Renal pelvis (tissue), 4 donors: ENCODE data around the gene PML. TPM values are rescaled to one million over a fixed set of nuclear protein-coding genes. Genes with fewer than 3 reads are reported as not detected.
A peak's percentile ranks its signal among the peaks of the same experiment; 100 is the strongest.
"Not testable (repeated sequence)": the region's sequence is repeated elsewhere in the genome, so short reads cannot be mapped to it uniquely, and the experiment has no call there.

ENCODE experiments used
- DNase-seq: peaks from one replicate; pipeline ENCODE4 v3.0.0-alpha.2; 2013
- polyA plus RNA-seq, 3 donors: library from polyadenylated mRNA; unstranded; fragments of 120-200 nt; gene quantifications; one replicate each; pipeline ENCODE4 v1.2.1, GENCODE V29; 2013; ENCODE audit not compliant: insufficient read length in 3 of 3

PML gene
- polyA plus RNA-seq, 3 donors = 33.6 to 37.7 (median 34.8) TPM

DNA sequence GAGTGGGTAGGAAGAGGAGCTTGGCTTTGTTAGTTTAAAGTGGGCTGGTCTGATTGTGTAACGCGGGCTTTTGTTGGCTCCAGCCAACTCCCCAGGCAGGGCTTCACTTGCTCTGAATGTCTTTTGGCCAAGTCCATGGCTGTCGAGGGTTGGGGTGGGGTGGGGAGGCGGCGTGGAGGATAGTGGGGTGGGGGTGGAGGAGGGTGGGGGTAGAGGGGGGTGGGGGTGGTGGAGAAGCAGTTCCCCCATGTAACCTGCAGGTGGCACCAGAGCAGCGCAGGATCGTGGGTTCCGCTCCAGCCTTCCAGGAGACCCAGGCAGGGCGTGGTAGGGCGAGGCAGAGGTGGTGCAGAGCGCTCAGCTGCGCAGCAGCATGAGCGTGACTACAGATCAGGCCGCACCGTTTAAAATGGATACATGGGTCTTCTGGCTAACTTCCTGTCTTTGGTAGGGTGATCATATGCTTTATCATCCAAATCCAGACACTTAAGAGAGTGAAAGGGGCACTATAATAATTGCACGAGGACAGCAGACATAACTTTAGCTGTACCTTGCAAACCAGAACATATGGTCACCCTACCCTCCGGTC lies 59.5 kb downstream of the PML start:
- peak; percentile 57 for DNase-seq

DNA sequence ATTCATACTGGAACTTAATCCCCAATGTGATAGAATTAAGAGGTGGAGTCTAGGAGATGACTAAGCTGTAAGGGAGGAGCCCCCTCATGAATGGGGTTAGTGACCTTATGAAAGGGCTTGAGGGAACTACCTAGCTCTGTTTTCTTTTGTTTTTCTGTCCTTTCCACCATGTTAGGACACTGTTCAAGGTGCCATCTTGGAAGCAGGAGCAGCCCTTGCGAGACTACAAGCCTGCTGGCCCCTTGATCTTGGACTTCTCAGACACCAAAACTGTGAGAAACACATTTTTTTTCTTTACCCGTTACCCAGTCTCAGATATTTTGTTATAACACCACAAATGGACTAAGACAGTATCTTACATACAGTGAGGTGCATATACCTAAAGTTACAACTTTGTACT lies 61.3 kb downstream of the PML start:
- no peak for DNase-seq

DNA sequence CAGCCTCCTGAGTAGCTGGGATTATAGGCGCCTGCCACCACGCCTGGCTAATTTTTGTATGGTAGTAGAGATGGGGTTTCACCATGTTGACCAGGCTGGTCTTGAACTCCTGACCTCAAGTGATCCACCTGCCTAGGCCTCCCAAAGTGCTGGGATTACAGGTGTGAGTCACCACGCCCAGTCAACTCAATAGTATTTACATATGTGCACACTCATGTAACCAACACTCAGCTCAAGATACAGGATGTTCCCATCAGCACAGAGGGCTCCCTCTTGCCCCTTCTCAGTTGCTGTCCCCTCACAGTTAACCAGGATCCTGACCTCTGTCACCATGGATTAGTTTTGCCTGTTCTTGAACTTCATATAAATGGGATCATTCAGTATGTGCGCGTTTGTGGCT lies 61.8 kb downstream of the PML start:
- not testable (repeated sequence) for DNase-seq

DNA sequence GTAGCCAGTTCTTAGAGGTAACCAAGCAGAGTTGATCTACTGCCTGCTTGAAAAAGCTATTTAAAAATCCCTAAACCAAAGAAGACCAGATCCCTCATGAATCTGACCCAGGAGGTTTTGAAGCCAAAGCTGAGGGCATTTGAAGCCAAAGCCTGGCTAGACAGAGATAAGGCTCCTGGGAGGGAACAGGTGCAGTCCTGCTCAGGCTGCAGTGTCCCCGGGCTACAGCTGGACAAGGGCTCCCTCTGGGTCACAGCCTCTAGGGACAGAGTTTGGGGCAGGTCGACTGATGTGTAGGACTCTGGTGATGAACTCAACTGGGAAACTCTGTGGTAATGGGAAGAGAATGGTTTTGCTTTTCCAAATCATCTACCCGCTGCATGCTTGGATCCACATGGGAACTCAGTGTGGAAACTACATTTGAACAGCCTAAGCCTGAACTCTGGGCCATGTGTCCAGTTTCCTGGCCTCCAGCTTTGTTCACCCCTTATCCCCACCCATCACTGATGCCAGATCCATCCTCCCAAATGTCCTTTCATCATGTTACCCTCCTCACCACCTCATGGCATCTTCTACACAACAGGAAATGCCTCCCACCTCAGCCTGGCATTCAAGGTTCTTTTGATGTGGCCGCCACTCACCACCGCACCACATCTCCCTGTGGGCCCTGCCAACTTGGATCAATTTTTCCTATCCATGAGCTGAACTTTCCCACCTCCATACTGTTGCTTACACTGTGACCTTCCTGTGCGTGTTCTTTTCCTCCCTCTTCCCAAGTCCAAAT lies 64.7 kb downstream of the PML start:
- DNase-seq = not testable (repeated sequence)

DNA sequence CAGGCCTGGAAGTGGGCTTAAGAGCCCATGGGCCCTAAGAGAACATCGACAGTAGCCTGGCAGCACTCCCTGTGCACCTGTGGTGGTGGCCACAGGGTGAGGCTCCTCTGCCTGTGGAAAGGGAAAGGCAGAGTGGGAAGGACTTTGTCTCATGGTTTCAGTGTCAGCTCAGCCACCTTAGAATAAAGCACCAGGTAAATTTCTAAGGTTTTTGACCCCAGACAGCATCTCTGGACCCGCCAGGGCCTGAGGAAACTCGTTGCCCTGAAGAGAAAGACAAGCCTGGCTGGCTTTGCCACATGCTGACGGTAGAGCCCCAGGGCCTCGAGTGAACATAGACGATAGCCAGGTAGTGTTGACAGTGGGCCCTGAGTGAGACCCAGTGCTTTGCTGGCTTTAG lies 65.7 kb downstream of the PML start:
- no peak for DNase-seq

DNA sequence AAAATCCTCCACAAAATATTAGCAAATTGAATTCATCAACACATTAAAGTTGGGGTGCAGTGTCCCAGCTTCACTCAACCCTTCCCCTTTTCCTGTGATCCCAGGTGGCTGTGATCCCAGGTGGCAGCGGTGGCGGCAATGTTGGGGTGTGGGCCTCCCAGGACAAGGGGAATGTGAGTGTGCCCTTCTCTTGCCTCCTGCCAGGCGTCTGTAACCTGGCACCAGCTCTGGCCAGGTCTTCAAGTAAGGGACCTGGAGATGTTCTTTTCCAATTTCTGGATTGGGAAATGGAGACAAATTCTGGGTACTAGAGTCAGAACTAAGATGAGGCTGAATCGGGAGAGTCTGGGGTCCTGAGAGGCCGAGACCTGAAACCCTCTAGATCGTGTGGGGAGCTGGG lies 67.7 kb downstream of the PML start:
- DNase-seq = no peak

DNA sequence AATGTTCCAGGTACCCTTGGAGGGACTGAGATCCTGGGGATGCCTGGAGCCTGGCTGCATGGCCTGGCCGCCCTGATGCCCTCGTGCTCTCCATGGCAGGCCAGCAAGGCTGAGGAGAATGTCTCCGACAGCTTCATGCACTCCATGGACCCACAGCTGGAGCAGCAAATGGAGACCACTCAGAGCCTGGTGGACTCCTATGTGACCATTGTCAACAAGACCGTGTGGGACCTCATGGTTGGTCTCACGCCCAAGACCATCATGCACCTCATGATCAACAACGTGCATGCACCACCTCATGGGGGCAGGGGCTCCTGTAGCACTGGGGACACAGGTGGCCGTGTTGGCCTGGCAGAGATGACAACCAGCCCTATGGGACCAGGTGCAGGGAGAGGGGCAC lies 68.2 kb downstream of the PML start:
- DNase-seq = no peak

DNA sequence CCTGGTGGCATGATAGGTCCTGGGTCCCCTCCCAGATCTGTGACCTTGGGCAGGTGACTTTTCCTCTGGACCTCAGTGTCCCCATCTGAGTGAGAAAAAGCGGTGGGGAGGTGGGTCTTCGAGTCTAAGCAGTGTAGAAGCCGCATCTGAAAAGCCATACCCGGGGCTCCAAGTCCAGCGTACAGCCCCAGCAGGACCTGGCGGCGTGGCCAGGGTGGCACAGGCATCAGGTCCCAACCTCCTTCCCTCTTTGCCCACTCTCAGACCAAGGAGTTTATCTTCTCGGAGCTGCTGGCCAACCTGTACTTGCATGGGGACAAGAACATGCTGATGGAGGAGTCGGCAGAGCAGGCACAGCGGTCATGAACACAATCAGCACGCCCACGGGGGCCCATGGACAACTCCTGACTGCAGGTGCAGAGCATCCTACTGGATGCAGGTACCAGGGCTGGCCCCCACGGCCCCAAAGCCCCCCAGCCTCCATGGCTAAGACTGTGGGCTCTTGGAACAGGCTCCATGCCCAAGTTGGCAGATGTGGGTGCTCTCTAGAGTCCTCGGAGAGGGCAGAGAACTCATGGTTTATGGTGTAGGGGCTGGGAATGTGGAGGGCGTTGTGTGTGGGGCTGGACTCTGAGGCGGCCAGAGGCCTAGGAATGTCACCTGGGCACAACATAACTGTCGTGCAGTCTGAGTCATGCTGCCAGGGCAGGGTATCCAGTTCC lies 69.1 kb downstream of the PML start:
- not testable (repeated sequence) for DNase-seq

DNA sequence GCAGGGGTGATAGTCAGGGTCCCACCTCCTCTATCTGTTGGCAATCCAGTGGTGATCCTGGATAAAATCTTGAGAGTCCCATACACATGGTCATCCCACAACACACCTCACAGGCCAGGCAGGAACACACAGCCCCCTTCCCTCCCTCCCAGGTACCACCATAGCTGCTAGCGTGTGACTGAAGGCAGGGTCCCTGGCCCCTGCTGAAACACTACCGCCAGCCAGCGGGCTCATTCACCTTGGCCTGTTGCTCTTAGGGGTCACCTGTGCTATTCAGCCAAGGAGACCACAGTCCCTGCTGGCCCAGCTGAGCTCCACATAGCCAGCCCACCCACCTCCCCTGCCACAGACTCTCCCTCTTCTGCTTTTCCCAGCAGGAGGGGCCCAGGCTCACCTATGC lies 69.7 kb downstream of the PML start:
- DNase-seq = not testable (repeated sequence)

DNA sequence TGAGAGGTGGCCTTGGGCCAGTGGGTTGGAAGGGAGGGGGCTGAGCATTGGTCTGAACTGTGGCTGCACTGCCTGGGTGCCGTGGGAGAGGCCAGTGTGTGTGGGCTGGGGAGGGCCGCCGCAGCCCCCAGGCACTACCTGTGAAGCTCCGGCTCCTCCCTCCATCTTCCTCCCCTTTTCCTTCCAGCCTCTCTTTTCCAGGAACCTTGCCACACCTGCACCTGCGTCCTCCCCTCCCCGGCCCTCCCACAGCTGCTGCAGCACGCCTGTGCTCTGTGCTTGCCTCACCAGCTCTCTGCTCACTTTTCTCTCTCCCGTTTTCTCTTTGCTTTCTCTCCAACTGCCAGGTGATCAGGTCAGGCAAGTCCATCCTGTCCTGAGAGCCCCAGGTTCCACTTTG lies 70.3 kb downstream of the PML start:
- DNase-seq = not testable (repeated sequence)

DNA sequence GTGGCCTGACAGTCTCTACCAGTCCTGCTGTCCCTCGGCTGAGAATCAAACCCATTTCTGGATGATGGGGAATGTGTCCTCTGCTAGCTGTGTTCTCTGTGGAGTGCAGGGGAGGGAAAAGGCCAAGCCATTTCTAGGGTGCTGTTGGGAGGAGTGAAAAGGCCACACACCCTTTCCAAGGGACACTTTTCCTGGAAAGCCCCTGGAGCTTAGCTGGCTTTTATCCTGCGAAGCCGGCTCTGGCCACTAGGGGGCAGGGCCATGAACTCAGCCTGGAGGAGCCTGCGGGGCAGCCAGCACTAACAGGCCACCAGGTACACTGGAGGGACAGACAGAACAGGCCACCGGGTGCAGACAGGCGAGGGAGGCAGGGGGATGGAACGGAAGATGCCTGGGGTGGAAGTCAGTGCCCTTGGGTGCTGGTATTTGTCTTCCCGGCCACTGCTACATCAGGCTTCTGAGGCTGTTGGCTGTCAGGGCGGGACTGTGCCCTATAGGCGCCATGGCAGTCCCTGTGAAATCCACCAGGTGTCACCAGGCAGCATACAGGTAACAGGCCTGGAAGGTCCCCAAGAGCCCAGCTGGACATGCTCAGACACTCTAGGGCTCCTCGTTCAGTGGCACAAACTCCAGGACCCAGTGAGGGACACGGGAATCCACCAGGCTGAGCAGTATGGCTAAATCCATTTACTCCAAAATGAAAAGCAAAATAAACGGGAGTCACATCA lies 71.3 kb downstream of the PML start:
- not testable (repeated sequence) for DNase-seq

DNA sequence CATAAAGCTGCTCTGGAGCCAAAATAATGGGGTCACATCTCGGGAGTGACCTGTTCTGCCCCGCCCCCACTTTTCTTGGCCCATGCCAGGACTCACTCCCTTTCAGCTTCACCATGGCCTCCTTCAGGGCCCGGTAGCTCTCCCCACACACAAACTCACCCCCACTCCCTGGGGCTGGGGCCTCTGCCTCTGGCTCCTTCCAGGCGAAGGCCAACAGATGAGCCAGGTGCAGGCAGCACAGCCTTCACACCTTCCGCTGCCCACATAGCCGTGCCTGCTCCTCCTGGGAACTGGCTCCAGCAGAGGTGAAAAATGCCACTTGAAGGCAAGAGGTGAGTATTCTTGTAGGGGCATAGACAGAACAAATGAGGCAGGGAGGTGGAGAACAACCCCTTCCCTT lies 77.1 kb downstream of the PML start:
- not testable (repeated sequence) for DNase-seq

DNA sequence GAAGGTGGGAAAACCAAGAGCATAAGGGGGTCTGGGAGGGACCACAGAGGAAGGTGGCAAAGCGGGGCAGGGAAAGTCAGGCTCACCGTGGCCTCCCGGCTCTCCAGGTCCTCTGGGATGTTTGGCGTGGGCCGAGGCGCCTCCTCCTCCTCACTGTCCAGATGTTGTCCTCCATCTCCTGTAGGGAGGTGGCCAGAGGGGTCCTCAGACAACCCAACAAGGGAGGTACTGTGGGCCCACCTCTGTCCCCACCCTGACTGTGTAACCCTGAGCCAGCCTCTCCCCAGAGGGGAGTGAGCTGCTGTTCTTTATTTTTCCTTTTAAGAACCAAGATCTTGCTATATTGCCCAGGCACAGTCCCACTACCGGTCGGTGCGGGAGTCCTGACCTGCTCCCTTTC lies 77.6 kb downstream of the PML start:
- DNase-seq = not testable (repeated sequence)

DNA sequence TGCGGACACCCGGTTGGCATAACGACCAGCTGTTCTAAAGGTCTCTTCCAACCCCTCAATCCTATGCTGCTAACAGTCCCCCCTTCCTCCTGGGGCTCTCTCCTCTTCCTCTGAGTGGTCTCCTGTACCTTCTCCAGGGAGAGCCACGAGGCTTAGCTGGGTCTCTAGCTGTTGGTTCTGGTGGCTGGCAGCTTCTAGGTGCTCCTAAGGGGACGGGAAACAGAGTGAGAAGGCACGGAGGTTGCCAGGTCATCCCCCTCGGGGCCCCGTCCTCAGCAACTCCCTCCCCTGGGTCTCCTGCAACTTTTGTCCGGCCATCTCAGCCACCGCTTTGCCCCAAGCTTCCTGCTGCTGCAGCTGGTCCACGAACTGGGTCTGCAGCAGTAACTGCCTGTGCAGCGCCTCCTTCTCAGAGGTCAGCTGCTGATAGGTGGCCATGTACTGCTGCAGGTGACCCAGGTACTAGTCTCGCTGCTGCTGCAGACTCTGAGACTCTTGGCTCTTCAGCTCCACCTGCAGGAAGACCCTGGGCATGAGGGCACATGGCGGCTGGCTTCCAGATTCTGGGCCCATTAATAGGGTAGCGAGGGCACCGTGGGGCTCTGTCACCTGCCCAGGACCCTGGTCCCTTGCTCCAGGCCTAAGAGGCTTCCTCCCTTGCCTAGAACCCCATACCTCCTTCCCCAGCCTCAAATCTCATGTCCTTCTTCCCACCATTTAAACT lies 78.3 kb downstream of the PML start:
- not testable (repeated sequence) for DNase-seq

DNA sequence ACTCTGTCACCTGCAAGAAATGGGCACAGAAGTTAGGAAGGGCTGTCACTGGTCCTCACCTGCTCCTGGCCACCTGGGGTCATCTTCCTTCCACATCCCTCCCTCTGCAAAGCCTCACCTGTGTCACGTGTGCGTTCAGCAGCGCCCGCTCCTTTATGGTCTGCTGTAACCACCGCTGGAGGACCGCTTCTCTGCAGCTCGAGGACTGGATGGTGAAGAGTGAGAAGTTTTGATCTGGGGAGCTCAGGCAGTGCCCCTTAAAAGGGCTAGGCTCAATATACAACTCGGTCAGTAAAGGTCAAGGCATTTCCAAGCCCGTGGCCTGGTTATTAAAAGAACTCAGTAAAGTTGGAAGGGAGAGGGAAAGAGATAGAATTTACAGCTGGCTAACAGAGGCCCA lies 81.3 kb downstream of the PML start:
- not testable (repeated sequence) for DNase-seq

DNA sequence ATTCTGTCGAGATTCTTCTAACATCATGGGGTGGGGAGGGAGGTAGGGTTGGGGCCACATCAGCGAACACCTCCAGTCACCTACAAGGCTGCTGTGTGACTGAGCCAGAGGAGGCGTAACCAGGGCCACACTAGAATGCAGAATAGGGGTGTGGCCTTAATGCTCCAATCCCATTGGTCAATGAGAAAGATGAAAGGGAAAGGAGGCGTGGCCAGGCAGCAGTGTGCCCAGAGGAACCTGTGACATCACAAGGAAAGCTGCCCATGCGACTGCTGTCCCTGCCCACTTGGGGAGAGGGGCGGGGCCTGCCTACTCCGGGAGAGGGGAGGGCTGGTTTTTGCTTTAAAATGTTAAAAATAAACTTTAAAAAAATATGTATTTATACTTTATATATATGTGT lies 87.9 kb downstream of the PML start, which contains the start of gene GOLGA6A:
TSS of gene GOLGA6A (minus strand) at position 101 of the 400 bp plus-strand sequence. CDS start at position 60, 41 bp downstream.
- DNase-seq = not testable (repeated sequence)

DNA sequence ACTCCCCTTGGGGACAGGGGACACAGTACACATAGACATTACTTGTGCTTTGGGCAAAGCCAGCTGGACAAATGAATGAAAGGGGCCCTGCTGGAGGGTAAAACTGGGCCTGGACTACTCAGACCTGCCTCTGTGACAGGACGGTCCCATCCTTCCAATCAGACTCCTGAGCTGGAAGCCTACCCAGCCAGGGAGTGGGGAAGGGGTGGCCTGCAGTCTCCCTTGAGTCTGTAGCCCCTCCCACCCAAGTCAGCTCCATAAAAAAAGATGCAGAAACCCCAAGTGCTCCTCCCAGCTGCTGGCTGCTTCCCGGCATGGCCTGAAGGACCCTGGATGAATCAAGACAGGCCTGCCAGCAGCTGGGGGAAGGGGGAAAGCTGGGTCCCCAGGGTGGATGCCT lies 100.1 kb downstream of the PML start:
- DNase-seq = not testable (repeated sequence)

DNA sequence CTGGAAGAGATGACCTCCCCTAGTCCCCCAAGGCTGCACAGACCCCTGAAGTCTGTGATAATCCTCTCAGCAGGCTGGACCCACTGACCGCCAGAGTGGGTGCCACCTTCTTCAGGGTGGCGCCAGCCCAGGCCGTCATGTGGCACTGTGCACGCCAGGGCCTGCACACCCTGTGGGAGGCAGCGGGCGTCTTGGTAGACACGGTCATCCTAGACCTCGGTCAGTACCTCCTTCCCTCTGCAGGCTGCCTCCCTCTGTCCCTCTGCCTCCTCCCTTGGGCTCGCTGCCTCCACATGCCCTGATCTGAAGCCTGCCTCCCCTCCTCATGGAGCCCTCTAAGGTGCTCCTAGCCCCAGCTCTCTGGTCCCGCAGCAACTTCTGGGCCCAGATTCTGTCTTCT lies 101.1 kb downstream of the PML start:
- not testable (repeated sequence) for DNase-seq

DNA sequence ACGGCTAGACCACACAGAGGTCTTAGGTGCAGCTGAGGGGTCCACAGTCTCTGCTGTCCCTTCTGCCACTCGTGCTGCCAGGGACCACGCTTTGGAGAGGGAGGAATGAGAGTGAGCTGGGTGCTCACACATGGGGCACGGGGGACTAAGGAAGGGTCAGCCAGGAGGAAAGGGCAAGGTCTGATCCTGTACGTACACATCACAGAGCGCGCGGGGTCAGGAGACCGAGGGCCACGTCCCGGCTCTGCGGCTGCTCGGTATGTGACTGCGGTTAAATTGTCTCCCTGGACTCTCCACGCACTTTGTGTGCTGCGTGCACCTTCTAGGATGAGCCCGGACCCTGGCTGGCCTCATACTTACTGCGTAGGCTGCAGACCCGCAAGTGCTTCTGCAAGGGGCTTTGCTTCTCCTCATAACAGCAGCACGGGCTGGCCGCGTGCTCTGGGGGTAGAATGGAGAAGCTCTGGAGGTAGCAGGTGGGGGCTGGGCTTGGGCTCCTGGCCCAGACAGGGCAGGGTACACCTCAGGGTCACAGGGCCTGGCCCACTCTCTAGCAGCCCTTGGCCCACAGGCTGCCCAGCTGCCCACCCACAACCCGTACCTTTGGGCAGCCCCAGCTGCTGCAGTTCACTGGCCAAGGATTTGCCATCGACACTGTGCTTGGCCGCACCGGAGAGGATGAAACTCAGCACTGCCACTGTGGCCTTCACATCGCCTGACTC lies 102.4 kb downstream of the PML start:
- DNase-seq = not testable (repeated sequence)
